ENCODE measurements around the gene PECR. TPM values are rescaled to one million over a fixed set of nuclear protein-coding genes. Genes with fewer than 3 reads are reported as not detected.

PECR gene
- total and polyA plus RNA-seq, 10 of the 15 experiments (the other 5 are each of a cell fraction or from before 2014, with no cell fraction given), result 7.6 to 37.4 (median 25.7) TPM

DNA sequence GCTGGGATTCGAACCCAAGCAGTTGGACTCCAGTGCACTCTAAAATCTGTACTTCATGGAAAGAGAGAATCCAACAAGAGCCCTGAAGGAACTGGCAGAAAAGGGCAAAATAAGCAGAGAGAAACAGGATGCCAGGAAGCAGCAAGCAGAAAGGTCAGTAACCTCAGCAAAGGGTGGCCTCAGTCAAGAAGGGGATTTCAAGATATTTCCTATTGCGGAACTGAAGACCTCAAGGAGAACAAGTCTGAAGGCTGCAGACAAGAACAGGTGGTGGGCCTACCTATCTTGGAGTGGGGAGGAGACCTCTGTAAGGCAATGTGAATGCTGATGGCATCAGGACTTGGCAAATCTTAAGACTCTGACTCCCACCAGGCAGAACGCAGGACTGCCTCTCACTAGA is 48.2 kb downstream of the PECR start (continued):
- TF ChIP-seq, protein P1, sequence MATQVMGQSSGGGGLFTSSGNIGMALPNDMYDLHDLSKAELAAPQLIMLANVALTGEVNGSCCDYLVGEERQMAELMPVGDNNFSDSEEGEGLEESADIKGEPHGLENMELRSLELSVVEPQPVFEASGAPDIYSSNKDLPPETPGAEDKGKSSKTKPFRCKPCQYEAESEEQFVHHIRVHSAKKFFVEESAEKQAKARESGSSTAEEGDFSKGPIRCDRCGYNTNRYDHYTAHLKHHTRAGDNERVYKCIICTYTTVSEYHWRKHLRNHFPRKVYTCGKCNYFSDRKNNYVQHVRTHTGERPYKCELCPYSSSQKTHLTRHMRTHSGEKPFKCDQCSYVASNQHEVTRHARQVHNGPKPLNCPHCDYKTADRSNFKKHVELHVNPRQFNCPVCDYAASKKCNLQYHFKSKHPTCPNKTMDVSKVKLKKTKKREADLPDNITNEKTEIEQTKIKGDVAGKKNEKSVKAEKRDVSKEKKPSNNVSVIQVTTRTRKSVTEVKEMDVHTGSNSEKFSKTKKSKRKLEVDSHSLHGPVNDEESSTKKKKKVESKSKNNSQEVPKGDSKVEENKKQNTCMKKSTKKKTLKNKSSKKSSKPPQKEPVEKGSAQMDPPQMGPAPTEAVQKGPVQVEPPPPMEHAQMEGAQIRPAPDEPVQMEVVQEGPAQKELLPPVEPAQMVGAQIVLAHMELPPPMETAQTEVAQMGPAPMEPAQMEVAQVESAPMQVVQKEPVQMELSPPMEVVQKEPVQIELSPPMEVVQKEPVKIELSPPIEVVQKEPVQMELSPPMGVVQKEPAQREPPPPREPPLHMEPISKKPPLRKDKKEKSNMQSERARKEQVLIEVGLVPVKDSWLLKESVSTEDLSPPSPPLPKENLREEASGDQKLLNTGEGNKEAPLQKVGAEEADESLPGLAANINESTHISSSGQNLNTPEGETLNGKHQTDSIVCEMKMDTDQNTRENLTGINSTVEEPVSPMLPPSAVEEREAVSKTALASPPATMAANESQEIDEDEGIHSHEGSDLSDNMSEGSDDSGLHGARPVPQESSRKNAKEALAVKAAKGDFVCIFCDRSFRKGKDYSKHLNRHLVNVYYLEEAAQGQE (IDR thresholded peaks at IDR 0.05; ENCODE audit: low read depth, low read length), result no peak
- TF ChIP-seq NBN (IDR thresholded peaks at IDR 0.05) (no peak), CEBPB (IDR thresholded peaks at IDR 0.05; ENCODE audit: borderline replicate concordance in 1 of 2, low read depth in 2 of 2, low read length in 2 of 2) (no peak), PML (IDR thresholded peaks at IDR 0.05; ENCODE audit: low read length) (no peak), NFYB (IDR thresholded peaks at IDR 0.05; ENCODE audit: insufficient read depth, low read depth, low read length) (no peak), GABPA (IDR thresholded peaks at IDR 0.05; ENCODE audit: low read depth) (no peak), SPI1 (IDR thresholded peaks at IDR 0.05; ENCODE audit: borderline replicate concordance, insufficient read depth, low read depth, low read length) (peak; percentile 83), NR2F1 (conservative IDR thresholded peaks at IDR 0.05) (peak; percentile 88), ATF2 (IDR thresholded peaks at IDR 0.05; ENCODE audit: low read length) (peak; percentile 44; the same call in 1 of the 2 replicates)
- TF ChIP-seq, protein P2, sequence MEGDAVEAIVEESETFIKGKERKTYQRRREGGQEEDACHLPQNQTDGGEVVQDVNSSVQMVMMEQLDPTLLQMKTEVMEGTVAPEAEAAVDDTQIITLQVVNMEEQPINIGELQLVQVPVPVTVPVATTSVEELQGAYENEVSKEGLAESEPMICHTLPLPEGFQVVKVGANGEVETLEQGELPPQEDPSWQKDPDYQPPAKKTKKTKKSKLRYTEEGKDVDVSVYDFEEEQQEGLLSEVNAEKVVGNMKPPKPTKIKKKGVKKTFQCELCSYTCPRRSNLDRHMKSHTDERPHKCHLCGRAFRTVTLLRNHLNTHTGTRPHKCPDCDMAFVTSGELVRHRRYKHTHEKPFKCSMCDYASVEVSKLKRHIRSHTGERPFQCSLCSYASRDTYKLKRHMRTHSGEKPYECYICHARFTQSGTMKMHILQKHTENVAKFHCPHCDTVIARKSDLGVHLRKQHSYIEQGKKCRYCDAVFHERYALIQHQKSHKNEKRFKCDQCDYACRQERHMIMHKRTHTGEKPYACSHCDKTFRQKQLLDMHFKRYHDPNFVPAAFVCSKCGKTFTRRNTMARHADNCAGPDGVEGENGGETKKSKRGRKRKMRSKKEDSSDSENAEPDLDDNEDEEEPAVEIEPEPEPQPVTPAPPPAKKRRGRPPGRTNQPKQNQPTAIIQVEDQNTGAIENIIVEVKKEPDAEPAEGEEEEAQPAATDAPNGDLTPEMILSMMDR (IDR thresholded peaks at IDR 0.05 in 2 of 3, conservative IDR thresholded peaks at IDR 0.05 in 1 of 3; ENCODE audit: control insufficient read depth in 2 of 3, extremely low read depth in 1 of 3, insufficient read depth in 1 of 3, low read depth in 3 of 3, low read length in 3 of 3), result no peak
- TF ChIP-seq, protein P3, sequence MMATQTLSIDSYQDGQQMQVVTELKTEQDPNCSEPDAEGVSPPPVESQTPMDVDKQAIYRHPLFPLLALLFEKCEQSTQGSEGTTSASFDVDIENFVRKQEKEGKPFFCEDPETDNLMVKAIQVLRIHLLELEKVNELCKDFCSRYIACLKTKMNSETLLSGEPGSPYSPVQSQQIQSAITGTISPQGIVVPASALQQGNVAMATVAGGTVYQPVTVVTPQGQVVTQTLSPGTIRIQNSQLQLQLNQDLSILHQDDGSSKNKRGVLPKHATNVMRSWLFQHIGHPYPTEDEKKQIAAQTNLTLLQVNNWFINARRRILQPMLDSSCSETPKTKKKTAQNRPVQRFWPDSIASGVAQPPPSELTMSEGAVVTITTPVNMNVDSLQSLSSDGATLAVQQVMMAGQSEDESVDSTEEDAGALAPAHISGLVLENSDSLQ (IDR thresholded peaks at IDR 0.05), result no peak

Data from GM12878 (cell line).